ENCODE data around the gene MAPT. TPM values are rescaled to one million over a fixed set of nuclear protein-coding genes. Genes with fewer than 3 reads are reported as not detected.

MAPT gene
- total and polyA plus RNA-seq, 2 of the 4 experiments (the other 2 are of a cell fraction) = 0.18 to 0.19 TPM

GRCh38 chr17:45950888-45951287 is 56.5 kb downstream of the MAPT start:
- Histone ChIP-seq H2BK15ac (ENCODE audit: low read depth, low read length) (no peak overlapping the region), H2AK9ac (replicated peaks; ENCODE audit: low read depth, low read length, poor library complexity) (no peak overlapping the region), H4K8ac (ENCODE audit: low read depth in 2 of 2, low read length in 2 of 2) (no peak overlapping the region), H3K9ac (ENCODE audit: low read depth, low read length) (no peak overlapping the region), H3K18ac (ENCODE audit: low read depth, low read length) (no peak overlapping the region), H3K9me3 (ENCODE audit: control insufficient read depth, insufficient read depth, low read length) (no peaks in the 10 kb centered on the region), H3K36me3 (ENCODE audit: control insufficient read depth, insufficient read depth, low read length) (no peaks in the 10 kb centered on the region), H3K27me3 (ENCODE audit: control insufficient read depth, insufficient read depth, low read length) (peaks cover 38% of the 10 kb centered on the region), H2BK5ac (ENCODE audit: low read depth, low read length, poor library complexity, severe bottlenecking) (no peak overlapping the region), H3K79me1 (ENCODE audit: low read depth in 1 of 2, low read length in 2 of 2) (no peaks in the 10 kb centered on the region), H4K20me1 (ENCODE audit: insufficient read depth, low read length) (no peaks in the 10 kb centered on the region), H2BK120ac (ENCODE audit: low read depth, low read length) (no peak overlapping the region), H3K23ac (ENCODE audit: low read depth, low read length) (no peak overlapping the region), H2BK20ac (ENCODE audit: low read depth, low read length) (no peak overlapping the region), H2AFZ (replicated peaks; ENCODE audit: low read length, poor library complexity) (no peak overlapping the region), H3K56ac (ENCODE audit: extremely low read depth, insufficient read depth, low read length) (no peak overlapping the region), H3K9me1 (ENCODE audit: insufficient read depth, low read length) (no peaks in the 10 kb centered on the region), H3K14ac (replicated peaks; ENCODE audit: low read depth, low read length) (no peak overlapping the region), H3K4me2 (ENCODE audit: low read depth, low read length) (no peak overlapping the region), H2AK5ac (ENCODE audit: low read depth, low read length) (no peak overlapping the region), H3K4me1 (ENCODE audit: control insufficient read depth, insufficient read depth, low read length) (no peaks in the 10 kb centered on the region), H3K4ac (ENCODE audit: low read depth, low read length) (no peak overlapping the region), H4K91ac (ENCODE audit: insufficient read depth, low read depth, low read length) (no peak overlapping the region), H3K4me3 (ENCODE audit: insufficient read depth, low read depth, low read length) (no peak overlapping the region), H4K5ac (ENCODE audit: low read depth, low read length) (no peak overlapping the region), H3K27ac (ENCODE audit: insufficient read depth, low read length) (no peak overlapping the region)
- no TSS peak for BruUV-seq (replicated peaks)
- no CpG with 5 or more reads among the region's 8 CpGs for WGBS, 2 experiments (ENCODE audit: extremely low coverage in 2 of 2, insufficient read length in 1 of 2)
- ChIA-PET POLR2A (ENCODE audit: unreplicated experiment) (no interaction called here), CTCF (no interaction called here)
- dilution Hi-C loops (cut with HindIII; ENCODE audit: low sequenced_read_pairs, unreplicated experiment) = no loop called here
- in situ Hi-C loops (cut with MboI; ENCODE audit: low sequenced_read_pairs) = no loop called here
- DNase-seq (no peak), ATAC-seq (ENCODE audit: low read depth) (no peak)
- intact Hi-C loops (cut with micrococcal nuclease) = no loop called here
- no peak for TF ChIP-seq POLR2A (IDR thresholded peaks at IDR 0.05; ENCODE audit: low read depth, low read length)
- no peak for TF ChIP-seq RFX5 (IDR thresholded peaks at IDR 0.05; ENCODE audit: low read depth, low read length)
- TF ChIP-seq MAFK (IDR thresholded peaks at IDR 0.05; ENCODE audit: low read depth, low read length) = no peak
- no peak for TF ChIP-seq MAZ (IDR thresholded peaks at IDR 0.05; ENCODE audit: borderline replicate concordance, low read depth, low read length)
- no peak for TF ChIP-seq CHD1 (IDR thresholded peaks at IDR 0.05; ENCODE audit: low read depth, low read length)
- no peak for TF ChIP-seq CTCF (conservative IDR thresholded peaks at IDR 0.05; ENCODE audit: low read depth, low read length)
- no peak for TF ChIP-seq SMC3 (IDR thresholded peaks at IDR 0.05; ENCODE audit: low read depth, low read length)
- TF ChIP-seq CEBPB (IDR thresholded peaks at IDR 0.05; ENCODE audit: low read depth, low read length) = no peak
- TF ChIP-seq FOS (IDR thresholded peaks at IDR 0.05; ENCODE audit: low read depth, low read length) = no peak
- TF ChIP-seq BHLHE40 (IDR thresholded peaks at IDR 0.05; ENCODE audit: low read depth, low read length) = no peak
- TF ChIP-seq RAD21 (IDR thresholded peaks at IDR 0.05; ENCODE audit: low read length) = no peak
- no peak for TF ChIP-seq MXI1 (IDR thresholded peaks at IDR 0.05; ENCODE audit: borderline replicate concordance, low read depth, low read length)
- TF ChIP-seq USF2 (IDR thresholded peaks at IDR 0.05; ENCODE audit: low read depth, low read length) = no peak
- TF ChIP-seq ELK1 (IDR thresholded peaks at IDR 0.05; ENCODE audit: borderline replicate concordance, low read depth, low read length) = no peak
- no peak for TF ChIP-seq NFE2L2 (IDR thresholded peaks at IDR 0.05; ENCODE audit: low read depth, low read length)
- TF ChIP-seq RCOR1 (IDR thresholded peaks at IDR 0.05; ENCODE audit: insufficient replicate concordance, low read length) = no peak

Measured in IMR-90 (cell line).